Measurements from ENCODE around the gene DNAJB9. TPM values are rescaled to one million over a fixed set of nuclear protein-coding genes. Genes with fewer than 3 reads are reported as not detected.

Gene DNAJB9
- total RNA-seq, 1 donor from 2014 or later: 26.6 TPM

- Mint-ChIP-seq H3K4me1 (peaks cover 8% of the 10 kb centered on the region), H3K36me3 (peaks cover 4% of the 10 kb centered on the region), H3K27me3 (ENCODE audit: insufficient read depth, low read depth) (peaks cover 3% of the 10 kb centered on the region), H3K27ac (no peak overlapping the region), H3K9me3 (peaks cover 4% of the 10 kb centered on the region), H3K4me3 (no peak overlapping the region)
- no peaks in the 10 kb centered on the region for H3K79me2 ChIP-seq (ENCODE audit: low read depth)
- no peak overlapping the region for H2AFZ ChIP-seq (replicated peaks)
- no peak overlapping the region for H3K9ac ChIP-seq
- H3K36me3 ChIP-seq: no peaks in the 10 kb centered on the region
- peaks cover 13% of the 10 kb centered on the region for H3K4me1 ChIP-seq
- no peak overlapping the region for H3K27ac ChIP-seq
- no peaks in the 10 kb centered on the region for H3F3A ChIP-seq (ENCODE audit: low read depth)
- no peaks in the 10 kb centered on the region for H4K20me1 ChIP-seq (ENCODE audit: low read depth)
- no peaks in the 10 kb centered on the region for H3K27me3 ChIP-seq
- no peaks in the 10 kb centered on the region for H3K9me3 ChIP-seq (ENCODE audit: low read depth)
- no peak overlapping the region for H3K4me3 ChIP-seq
- no peak for TF ChIP-seq EZH2 (IDR thresholded peaks at IDR 0.05)
- no peak for TF ChIP-seq EZH2phosphoT487 (IDR thresholded peaks at IDR 0.05)
- no peak for TF ChIP-seq CTCF (IDR thresholded peaks at IDR 0.05)
- H3K4me2 ChIP-seq: no peak overlapping the region
- DNase-seq (ENCODE audit: low spot score): no peak
Measured at GRCh38 chr7:108584211-108584610, 14.5 kb downstream of the DNAJB9 start.

- Mint-ChIP-seq H3K4me1 (peaks cover 17% of the 10 kb centered on the region), H3K4me3 (no peak overlapping the region), H3K9me3 (no peaks in the 10 kb centered on the region), H3K36me3 (no peaks in the 10 kb centered on the region), H3K27me3 (ENCODE audit: insufficient read depth, low read depth) (peaks cover 2% of the 10 kb centered on the region), H3K27ac (no peak overlapping the region)
- no peaks in the 10 kb centered on the region for H3K36me3 ChIP-seq
- peaks cover 13% of the 10 kb centered on the region for H3K4me1 ChIP-seq
- no peak for DNase-seq (ENCODE audit: low spot score)
- no peaks in the 10 kb centered on the region for H3F3A ChIP-seq (ENCODE audit: low read depth)
- no peaks in the 10 kb centered on the region for H4K20me1 ChIP-seq (ENCODE audit: low read depth)
- TF ChIP-seq EZH2phosphoT487 (IDR thresholded peaks at IDR 0.05) (no peak), EZH2 (IDR thresholded peaks at IDR 0.05) (no peak), CTCF (IDR thresholded peaks at IDR 0.05) (no peak)
- H3K27ac ChIP-seq: no peak overlapping the region
- H3K9ac ChIP-seq: no peak overlapping the region
- H3K79me2 ChIP-seq (ENCODE audit: low read depth): no peaks in the 10 kb centered on the region
- H3K9me3 ChIP-seq (ENCODE audit: low read depth): no peaks in the 10 kb centered on the region
- no peak overlapping the region for H3K4me3 ChIP-seq
- no peak overlapping the region for H2AFZ ChIP-seq (replicated peaks)
- H3K4me2 ChIP-seq: no peak overlapping the region
- H3K27me3 ChIP-seq: no peaks in the 10 kb centered on the region
Measured at GRCh38 chr7:108585843-108586242, 16.2 kb downstream of the DNAJB9 start.

- no peaks in the 10 kb centered on the region for H4K20me1 ChIP-seq (ENCODE audit: low read depth)
- H3F3A ChIP-seq (ENCODE audit: low read depth): no peaks in the 10 kb centered on the region
- Mint-ChIP-seq H3K9me3 (no peaks in the 10 kb centered on the region), H3K4me1 (peaks cover 17% of the 10 kb centered on the region), H3K27ac (no peak overlapping the region), H3K27me3 (ENCODE audit: insufficient read depth, low read depth) (peaks cover 2% of the 10 kb centered on the region), H3K4me3 (no peak overlapping the region), H3K36me3 (no peaks in the 10 kb centered on the region)
- H3K9me3 ChIP-seq (ENCODE audit: low read depth): no peaks in the 10 kb centered on the region
- H3K4me3 ChIP-seq: no peak overlapping the region
- no peak overlapping the region for H3K4me2 ChIP-seq
- no peaks in the 10 kb centered on the region for H3K36me3 ChIP-seq
- H3K27me3 ChIP-seq: no peaks in the 10 kb centered on the region
- no peak for DNase-seq (ENCODE audit: low spot score)
- H3K9ac ChIP-seq: no peak overlapping the region
- H3K79me2 ChIP-seq (ENCODE audit: low read depth): no peaks in the 10 kb centered on the region
- H3K27ac ChIP-seq: no peak overlapping the region
- H2AFZ ChIP-seq (replicated peaks): no peak overlapping the region
- H3K4me1 ChIP-seq: peaks cover 11% of the 10 kb centered on the region
- TF ChIP-seq EZH2 (IDR thresholded peaks at IDR 0.05) (no peak), EZH2phosphoT487 (IDR thresholded peaks at IDR 0.05) (no peak), CTCF (IDR thresholded peaks at IDR 0.05) (no peak)
Measured at GRCh38 chr7:108586274-108586710, 16.6 kb downstream of the DNAJB9 start.
